HepG2 (cell line): ENCODE results near the gene CMTM1. TPM values are rescaled to one million over a fixed set of nuclear protein-coding genes. Genes with fewer than 3 reads are reported as not detected.

Source experiments
- ATAC-seq: fragments of 200-7000 bp; cut with Tn5 transposase; 3 replicates; pipeline ENCODE4 v1.9.1; 2020; ENCODE audit warnings: mild to moderate bottlenecking, moderate library complexity
- BruUV-seq: library from RNA; stranded (reverse); fragments of 400-500 nt; replicated peaks from 2 replicates; lab custom pipeline; 2021; lab: Mats Ljungman, UMichigan
- CTCF ChIA-PET: fragments of 300-600 bp; formaldehyde crosslinking; extraction: SDS; loops from one replicate; lab custom pipeline; 2021; ENCODE audit warnings: low total read pairs, inconsistent platforms, low intra/inter-chr PET ratio; lab: Yijun Ruan, JAX
- POLR2A ChIA-PET: fragments of 350-600 bp; sonication (Branson Sonifier 250); formaldehyde crosslinking; loops from one replicate; lab custom pipeline; 2020; ENCODE audit warnings: antibody characterized with exemption, inconsistent platforms; lab: Yijun Ruan, JAX
- DNase-seq: peaks from one replicate; pipeline ENCODE4 v3.0.0-alpha.2; 2015; ENCODE audit warnings: low spot score
- FAIRE-seq: peaks from 3 replicates; lab custom pipeline; 2011; peaks lifted over from hg19 to GRCh38; lab: Jason Lieb, UNC
- H2AFZ ChIP-seq: one replicate; pipeline ENCODE4 v1.6.1; 2011; ENCODE audit warnings: low read length, inconsistent platforms
- H3K27ac ChIP-seq: fragments of 300-600 bp; 3 replicates; pipeline ENCODE4 v1.8.0; 2011; ENCODE audit warnings: mixed run types, mild to moderate bottlenecking, mixed read lengths, low read length, inconsistent platforms; ENCODE audit not compliant: insufficient read depth; ENCODE audit errors: extremely low read length
- H3K27me3 ChIP-seq, 2 experiments: fragments of 200-600 bp in 1 of 2; 2 replicates in 1 of 2; 3 replicates in 1 of 2; pipeline versions ENCODE4 v1.6.0 to v1.8.0; 2011; ENCODE audit warnings: low read length in 2 of 2, mild to moderate bottlenecking in 2 of 2, moderate library complexity in 2 of 2, inconsistent platforms in 1 of 2; ENCODE audit not compliant: insufficient read depth in 2 of 2, control insufficient read depth in 1 of 2
- H3K36me3 ChIP-seq, 2 experiments: fragments of 200-600 bp in 1 of 2; replicated peaks in 1 of 2; 2 replicates in 1 of 2; 3 replicates in 1 of 2; pipeline versions ENCODE4 v1.5.1 to v1.8.0; 2011; ENCODE audit warnings: low read length in 2 of 2, inconsistent platforms in 1 of 2; ENCODE audit not compliant: insufficient read depth in 2 of 2, control insufficient read depth in 1 of 2
- H3K4me1 ChIP-seq: 2 replicates; pipeline ENCODE4 v1.5.1; 2012; ENCODE audit warnings: low read length, inconsistent platforms; ENCODE audit not compliant: insufficient read depth
- H3K4me2 ChIP-seq: 2 replicates; pipeline ENCODE4 v1.6.0; 2011; ENCODE audit warnings: low read depth, low read length, inconsistent platforms
- H3K4me3 ChIP-seq, 3 experiments: fragments of 200-600 bp in 1 of 3; sonication (generic), shearing (Covaris generic) in 1 of 3; replicated peaks in 1 of 3; 2 replicates each; pipeline ENCODE4 v1.5.1; 2011 to 2016; ENCODE audit warnings: low read length in 3 of 3, inconsistent platforms in 2 of 3, low read depth in 2 of 3, mild to moderate bottlenecking in 2 of 3, control low read depth in 1 of 3, mixed read lengths in 1 of 3; ENCODE audit not compliant: insufficient read depth in 1 of 3
- H3K79me2 ChIP-seq: one replicate; pipeline ENCODE4 v1.6.1; 2011; ENCODE audit warnings: low read length, inconsistent platforms; ENCODE audit not compliant: insufficient read depth
- H3K9ac ChIP-seq: 2 replicates; pipeline ENCODE4 v1.6.0; 2011; ENCODE audit warnings: mild to moderate bottlenecking, low read depth, low read length, inconsistent platforms; ENCODE audit not compliant: insufficient read depth
- H3K9me3 ChIP-seq: 2 replicates; pipeline ENCODE4 v1.5.1; 2012; ENCODE audit warnings: mild to moderate bottlenecking, low read length
- H4K20me1 ChIP-seq: 2 replicates; pipeline ENCODE4 v1.6.0; 2011; ENCODE audit warnings: inconsistent platforms, mild to moderate bottlenecking, low read length, moderate library complexity; ENCODE audit not compliant: insufficient read depth
- DR1 ChIP-seq: sonication (generic); formaldehyde crosslinking; IDR thresholded peaks from 2 replicates; pipeline ENCODE4 v1.8.0; 2021; ENCODE audit warnings: mild to moderate bottlenecking, missing genetic modification reagents, inconsistent platforms
- KDM5A ChIP-seq: fragments of 200-600 bp; sonication (generic); IDR thresholded peaks from 2 replicates; pipeline ENCODE4 v1.7.0; 2018; ENCODE audit warnings: antibody characterized with exemption, mild to moderate bottlenecking, low read length, borderline replicate concordance
- NR2F6 ChIP-seq, 2 experiments: IDR thresholded peaks; 2 replicates each; pipeline ENCODE4 v1.6.1; 2016; ENCODE audit warnings: antibody characterized with exemption in 1 of 2, mild to moderate bottlenecking in 1 of 2
- SP5 ChIP-seq: IDR thresholded peaks from 2 replicates; pipeline ENCODE4 v1.6.1; 2016; ENCODE audit warnings: low read depth, borderline replicate concordance
- SRF ChIP-seq: IDR thresholded peaks from 2 replicates; pipeline ENCODE4 v1.6.1; 2011; ENCODE audit warnings: mild to moderate bottlenecking, low read depth, low read length, moderate library complexity
- ZNF24 ChIP-seq: fragments of 450-650 bp; IDR thresholded peaks from 2 replicates; pipeline ENCODE4 v1.6.1; 2017; ENCODE audit warnings: antibody characterized with exemption, mild to moderate bottlenecking
- ZNF562 ChIP-seq: sonication (generic); formaldehyde crosslinking; IDR thresholded peaks from 2 replicates; pipeline ENCODE4 v1.8.0; 2022; ENCODE audit warnings: missing genetic modification reagents, borderline replicate concordance
- WGBS: methylation state at CpG from one replicate; pipeline ENCODE4 v1.1.6; 2017; ENCODE audit warnings: low lambda C conversion rate; 5-methylcytosine and 5-hydroxymethylcytosine counted together
- in situ Hi-C: cut with HindIII; loops from 2 replicates; pipeline ENCODE4 v1.10.0; 2017; ENCODE audit warnings: low pct_unique_long_range_greater_than_20kb; ENCODE audit not compliant: extremely low pct_ligation_motif_present
- intact Hi-C: fragments of 100-400 bp; cut with micrococcal nuclease; formaldehyde crosslinking; loops from one replicate; pipeline ENCODE4 v1.10.0; 2022; ENCODE audit not compliant: unreplicated experiment
- polyA plus RNA-seq, 8 experiments: library from polyadenylated mRNA; depleted of rRNA in 3 of 8; stranded (reverse) in 7 of 8; unstranded in 1 of 8; fragments of >200 nt; fragmentation: Illumina TruSeq in 4 of 8; extraction: Trizol in 4 of 8; gene quantifications; 2 replicates each; pipeline versions ENCODE4 v1.2.1 to v1.2.3, GENCODE V29; 2011 to 2016; ENCODE audit warnings: low read depth in 4 of 8, missing spikeins in 1 of 8, mixed read lengths in 1 of 8; ENCODE audit not compliant: insufficient read depth in 1 of 8
- total RNA-seq, 5 experiments: library from RNA; depleted of rRNA; stranded (reverse); fragments of >200 nt; fragmentation: Illumina TruSeq; extraction: Trizol; gene quantifications; 2 replicates each; pipeline ENCODE4 v1.2.3, GENCODE V29; 2016; ENCODE audit warnings: low read depth in 1 of 5
- TF ChIP-seq, protein P1 (sequence below): sonication (generic); formaldehyde crosslinking; IDR thresholded peaks from 2 replicates; pipeline ENCODE4 v1.4.0; 2020; ENCODE audit warnings: missing genetic modification reagents, low read depth, mild to moderate bottlenecking, borderline replicate concordance
- TF ChIP-seq, protein P2 (sequence below): IDR thresholded peaks from 2 replicates; pipeline ENCODE4 v1.6.1; 2016; ENCODE audit warnings: control low read depth
- TF ChIP-seq, protein P3 (sequence below): sonication (generic); formaldehyde crosslinking; IDR thresholded peaks from 2 replicates; pipeline ENCODE4 v1.5.1; 2020; ENCODE audit warnings: mild to moderate bottlenecking, missing genetic modification reagents, moderate library complexity
- TF ChIP-seq, protein P4 (sequence below): sonication (generic); formaldehyde crosslinking; IDR thresholded peaks from 2 replicates; pipeline ENCODE4 v1.5.1; 2020; ENCODE audit warnings: missing genetic modification reagents, mild to moderate bottlenecking, borderline replicate concordance

The CMTM1 gene
- total and polyA plus RNA-seq, 2 of the 13 experiments (the other 11 are each of a cell fraction or from before 2014, with no cell fraction given), result 1.7 to 2.9 TPM

DNA sequence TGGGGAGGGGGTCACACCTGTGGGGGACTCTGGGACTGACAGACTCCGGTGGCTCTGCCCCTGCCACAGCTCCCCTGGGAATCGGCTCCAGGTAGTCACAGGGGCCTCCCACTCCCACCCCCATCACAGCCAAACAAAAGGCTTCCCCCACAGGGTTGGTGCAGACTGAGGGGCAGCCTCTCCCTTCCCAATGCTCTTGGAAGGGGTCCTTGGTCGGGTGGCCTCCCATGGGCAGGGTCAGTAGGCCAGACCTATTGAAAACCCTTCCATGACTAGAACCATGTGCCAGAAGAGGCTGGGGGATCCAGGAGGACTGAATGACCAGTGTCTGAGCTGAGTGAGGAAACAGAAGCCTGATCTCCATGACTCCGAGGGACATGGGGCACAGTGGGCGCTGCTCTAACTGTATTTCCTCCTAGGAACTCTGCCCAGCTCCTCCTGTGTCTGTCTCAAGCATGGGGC lies 45.0 kb upstream of the CMTM1 start:
- no peak overlapping the region for H2AFZ ChIP-seq
- H3K27ac ChIP-seq, result no peak overlapping the region
- FAIRE-seq (no peak), DNase-seq (no peak), ATAC-seq (no peak)
- no peak overlapping the region for H3K4me2 ChIP-seq
- POLR2A ChIA-PET, result interaction anchor here (0.8 to 1.4 kb wide), 3 partner anchors 18 to 31 kb away, joined by 3 to 4 read pairs (median 4); partner anchors contain the start of gene CKLF
- no peaks in the 10 kb centered on the region for H3K9me3 ChIP-seq
- BruUV-seq, result no TSS peak
- 97% methylated on average over 5 of the region's 5 CpGs for WGBS
- intact Hi-C loops (no loop called here), in situ Hi-C loops (no loop called here)
- no peak overlapping the region for H3K4me3 ChIP-seq
- no peaks in the 10 kb centered on the region for H3K79me2 ChIP-seq
- peaks cover 3 to 7% of the 10 kb centered on the region in 2 experiments; a peak in 4 of 5 replicates for H3K36me3 ChIP-seq
- CTCF ChIA-PET, result no interaction called here
- H3K27me3 ChIP-seq, result no peaks in the 10 kb centered on the region
- no peak overlapping the region for H3K9ac ChIP-seq
- peaks cover 23% of the 10 kb centered on the region for H3K4me1 ChIP-seq
- no peaks in the 10 kb centered on the region for H4K20me1 ChIP-seq
- TF ChIP-seq ZNF24 (no peak), DR1 (CRISPR knock-in tag) (no peak), KDM5A (no peak), SP5 (no peak), SRF (no peak), ZNF562 (CRISPR knock-in tag) (no peak), NR2F6 (IDR thresholded peaks at IDR 0.05) (no peak), NR2F6 (CRISPR knock-in tag; IDR thresholded peaks at IDR 0.05) (no peak)
- TF ChIP-seq, protein P1, sequence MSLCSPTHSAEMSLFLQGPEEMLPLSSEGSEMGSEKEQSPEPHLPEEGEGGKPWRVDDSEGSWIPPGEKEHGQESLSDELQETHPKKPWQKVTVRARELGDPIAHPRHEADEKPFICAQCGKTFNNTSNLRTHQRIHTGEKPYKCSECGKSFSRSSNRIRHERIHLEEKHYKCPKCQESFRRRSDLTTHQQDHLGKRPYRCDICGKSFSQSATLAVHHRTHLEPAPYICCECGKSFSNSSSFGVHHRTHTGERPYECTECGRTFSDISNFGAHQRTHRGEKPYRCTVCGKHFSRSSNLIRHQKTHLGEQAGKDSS (CRISPR knock-in tag), result no peak
- TF ChIP-seq, protein P2, sequence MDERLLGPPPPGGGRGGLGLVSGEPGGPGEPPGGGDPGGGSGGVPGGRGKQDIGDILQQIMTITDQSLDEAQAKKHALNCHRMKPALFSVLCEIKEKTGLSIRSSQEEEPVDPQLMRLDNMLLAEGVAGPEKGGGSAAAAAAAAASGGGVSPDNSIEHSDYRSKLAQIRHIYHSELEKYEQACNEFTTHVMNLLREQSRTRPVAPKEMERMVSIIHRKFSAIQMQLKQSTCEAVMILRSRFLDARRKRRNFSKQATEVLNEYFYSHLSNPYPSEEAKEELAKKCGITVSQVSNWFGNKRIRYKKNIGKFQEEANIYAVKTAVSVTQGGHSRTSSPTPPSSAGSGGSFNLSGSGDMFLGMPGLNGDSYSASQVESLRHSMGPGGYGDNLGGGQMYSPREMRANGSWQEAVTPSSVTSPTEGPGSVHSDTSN (CRISPR knock-in tag), result no peak
- TF ChIP-seq, protein P3, sequence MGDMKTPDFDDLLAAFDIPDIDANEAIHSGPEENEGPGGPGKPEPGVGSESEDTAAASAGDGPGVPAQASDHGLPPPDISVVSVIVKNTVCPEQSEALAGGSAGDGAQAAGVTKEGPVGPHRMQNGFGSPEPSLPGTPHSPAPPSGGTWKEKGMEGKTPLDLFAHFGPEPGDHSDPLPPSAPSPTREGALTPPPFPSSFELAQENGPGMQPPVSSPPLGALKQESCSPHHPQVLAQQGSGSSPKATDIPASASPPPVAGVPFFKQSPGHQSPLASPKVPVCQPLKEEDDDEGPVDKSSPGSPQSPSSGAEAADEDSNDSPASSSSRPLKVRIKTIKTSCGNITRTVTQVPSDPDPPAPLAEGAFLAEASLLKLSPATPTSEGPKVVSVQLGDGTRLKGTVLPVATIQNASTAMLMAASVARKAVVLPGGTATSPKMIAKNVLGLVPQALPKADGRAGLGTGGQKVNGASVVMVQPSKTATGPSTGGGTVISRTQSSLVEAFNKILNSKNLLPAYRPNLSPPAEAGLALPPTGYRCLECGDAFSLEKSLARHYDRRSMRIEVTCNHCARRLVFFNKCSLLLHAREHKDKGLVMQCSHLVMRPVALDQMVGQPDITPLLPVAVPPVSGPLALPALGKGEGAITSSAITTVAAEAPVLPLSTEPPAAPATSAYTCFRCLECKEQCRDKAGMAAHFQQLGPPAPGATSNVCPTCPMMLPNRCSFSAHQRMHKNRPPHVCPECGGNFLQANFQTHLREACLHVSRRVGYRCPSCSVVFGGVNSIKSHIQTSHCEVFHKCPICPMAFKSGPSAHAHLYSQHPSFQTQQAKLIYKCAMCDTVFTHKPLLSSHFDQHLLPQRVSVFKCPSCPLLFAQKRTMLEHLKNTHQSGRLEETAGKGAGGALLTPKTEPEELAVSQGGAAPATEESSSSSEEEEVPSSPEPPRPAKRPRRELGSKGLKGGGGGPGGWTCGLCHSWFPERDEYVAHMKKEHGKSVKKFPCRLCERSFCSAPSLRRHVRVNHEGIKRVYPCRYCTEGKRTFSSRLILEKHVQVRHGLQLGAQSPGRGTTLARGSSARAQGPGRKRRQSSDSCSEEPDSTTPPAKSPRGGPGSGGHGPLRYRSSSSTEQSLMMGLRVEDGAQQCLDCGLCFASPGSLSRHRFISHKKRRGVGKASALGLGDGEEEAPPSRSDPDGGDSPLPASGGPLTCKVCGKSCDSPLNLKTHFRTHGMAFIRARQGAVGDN (CRISPR knock-in tag), result no peak
- TF ChIP-seq, protein P4, sequence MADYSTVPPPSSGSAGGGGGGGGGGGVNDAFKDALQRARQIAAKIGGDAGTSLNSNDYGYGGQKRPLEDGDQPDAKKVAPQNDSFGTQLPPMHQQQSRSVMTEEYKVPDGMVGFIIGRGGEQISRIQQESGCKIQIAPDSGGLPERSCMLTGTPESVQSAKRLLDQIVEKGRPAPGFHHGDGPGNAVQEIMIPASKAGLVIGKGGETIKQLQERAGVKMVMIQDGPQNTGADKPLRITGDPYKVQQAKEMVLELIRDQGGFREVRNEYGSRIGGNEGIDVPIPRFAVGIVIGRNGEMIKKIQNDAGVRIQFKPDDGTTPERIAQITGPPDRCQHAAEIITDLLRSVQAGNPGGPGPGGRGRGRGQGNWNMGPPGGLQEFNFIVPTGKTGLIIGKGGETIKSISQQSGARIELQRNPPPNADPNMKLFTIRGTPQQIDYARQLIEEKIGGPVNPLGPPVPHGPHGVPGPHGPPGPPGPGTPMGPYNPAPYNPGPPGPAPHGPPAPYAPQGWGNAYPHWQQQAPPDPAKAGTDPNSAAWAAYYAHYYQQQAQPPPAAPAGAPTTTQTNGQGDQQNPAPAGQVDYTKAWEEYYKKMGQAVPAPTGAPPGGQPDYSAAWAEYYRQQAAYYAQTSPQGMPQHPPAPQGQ (CRISPR knock-in tag), result no peak
